Measurements from ENCODE around the gene SNX33.
A peak's percentile ranks its signal among the peaks of the same experiment; 100 is the strongest.
"Not testable (repeated sequence)": the region's sequence is repeated elsewhere in the genome, so short reads cannot be mapped to it uniquely, and the experiment has no call there.

SNX33 gene

DNA sequence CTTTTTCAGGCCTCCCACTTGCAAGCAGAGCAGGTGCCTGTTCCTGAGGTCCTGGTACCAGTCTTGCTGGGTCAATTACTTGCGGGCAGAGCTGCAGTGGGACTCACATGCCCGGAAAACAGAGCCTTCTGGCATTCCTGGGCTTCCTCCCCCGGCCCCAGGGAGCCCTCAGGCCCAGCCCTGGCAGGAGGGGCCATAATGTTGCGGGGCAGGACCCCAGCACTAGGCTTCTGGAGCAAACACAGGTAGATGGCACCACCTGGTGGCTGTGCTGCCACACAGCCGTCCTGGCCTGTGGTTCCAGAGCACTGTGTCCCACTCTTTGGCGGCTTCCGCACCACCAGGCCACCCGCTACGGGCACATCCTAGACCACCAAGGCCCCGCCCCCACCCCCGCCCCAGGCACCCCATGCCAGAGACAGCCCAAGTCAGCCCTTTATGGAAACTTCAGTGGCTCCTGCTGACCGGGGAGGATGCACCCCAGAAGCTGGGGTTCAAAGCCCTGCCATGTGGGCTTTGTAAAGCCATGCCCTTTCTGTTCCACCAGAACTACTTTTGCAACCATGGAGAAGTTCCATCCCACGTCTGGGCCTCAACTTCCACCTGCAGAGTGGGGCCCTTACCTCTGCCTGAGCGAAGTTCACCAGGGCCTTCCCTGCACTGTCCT lies 36.1 kb downstream of the SNX33 start:
- DNase-seq (ENCODE audit: low read depth in 2 of 2): peak; percentile 36 to 64

GRCh38 chr15:75684648-75685047 lies 36.9 kb downstream of the SNX33 start:
- no peak for DNase-seq (ENCODE audit: low read depth in 2 of 2)

DNA sequence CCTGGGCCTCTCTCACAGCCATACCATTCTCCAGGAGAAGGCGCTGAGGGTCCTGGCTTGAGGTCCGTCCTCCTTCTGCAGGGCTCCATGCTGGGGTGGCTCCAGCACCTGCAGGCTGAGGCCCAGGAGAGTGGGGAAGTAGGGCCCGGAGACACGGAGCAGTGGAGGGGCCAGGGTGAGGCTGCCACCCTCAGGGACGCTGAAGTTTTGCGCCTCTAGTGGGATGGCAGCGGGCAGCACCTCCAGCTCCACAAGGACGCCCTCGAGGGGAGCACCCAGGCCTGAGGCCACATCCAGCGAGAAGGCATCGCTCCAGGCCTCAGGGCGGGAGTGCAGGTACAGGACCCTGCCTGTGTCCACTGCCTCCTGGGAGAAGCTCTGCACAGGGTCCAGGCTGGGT lies 37.5 kb downstream of the SNX33 start:
- DNase-seq (ENCODE audit: low read depth in 2 of 2): no peak

GRCh38 chr15:75686212-75686642 lies 38.5 kb downstream of the SNX33 start:
- peak; percentile 62 to 79 for DNase-seq (ENCODE audit: low read depth in 2 of 2)

DNA sequence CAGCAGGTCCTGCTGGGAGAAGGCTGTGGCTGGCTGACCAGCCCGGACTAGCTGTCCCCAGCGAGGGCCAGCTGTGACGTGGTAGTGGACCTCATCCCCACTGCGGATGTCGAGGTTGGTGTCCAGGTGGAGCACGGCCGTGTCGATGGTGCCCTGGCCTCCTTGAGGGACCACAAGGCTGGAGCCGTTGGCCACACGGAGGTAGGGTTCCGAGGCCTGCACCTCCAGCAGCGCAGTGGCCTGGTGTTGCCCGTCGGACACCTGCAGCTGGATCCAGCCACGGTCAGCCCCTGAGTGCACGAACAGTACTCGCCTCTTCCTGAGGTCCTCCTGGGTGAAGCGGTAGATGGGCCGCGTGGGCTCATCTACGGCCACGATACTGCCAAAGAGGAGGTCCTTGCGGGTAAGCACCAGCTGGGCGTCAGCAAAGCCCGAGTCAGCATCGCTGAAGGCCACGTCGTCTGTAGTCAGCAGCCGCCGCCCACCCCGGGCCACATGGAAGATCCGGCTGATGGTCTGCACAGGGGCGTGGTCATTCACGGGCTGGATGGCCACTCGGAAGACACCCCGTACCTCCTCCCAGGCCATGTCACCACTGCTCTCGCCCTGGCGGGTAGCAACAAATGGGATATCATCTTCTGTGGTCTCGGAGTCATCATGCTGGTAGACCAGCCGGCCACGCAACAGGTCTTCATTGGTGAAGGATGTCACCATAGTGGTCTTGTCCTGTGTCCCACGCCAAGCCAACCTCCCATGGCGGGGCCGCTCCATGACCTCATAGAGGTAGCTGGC lies 40.0 kb downstream of the SNX33 start:
- no peak for DNase-seq (ENCODE audit: low read depth in 2 of 2)

- DNase-seq (ENCODE audit: low read depth in 2 of 2): no peak
Measured at GRCh38 chr15:75688278-75688557, 40.5 kb downstream of the SNX33 start.

GRCh38 chr15:75688831-75689230 lies 41.1 kb downstream of the SNX33 start:
- DNase-seq (ENCODE audit: low read depth in 2 of 2): no peak

- not testable (repeated sequence) for DNase-seq (ENCODE audit: low read depth in 2 of 2)
Measured at GRCh38 chr15:75689429-75689828, 41.7 kb downstream of the SNX33 start.

- not testable (repeated sequence) for DNase-seq (ENCODE audit: low read depth in 2 of 2)
Measured at GRCh38 chr15:75692311-75692710, 44.6 kb downstream of the SNX33 start.

- DNase-seq (ENCODE audit: low read depth in 2 of 2): not testable (repeated sequence)
Measured at GRCh38 chr15:75693028-75693427, 45.3 kb downstream of the SNX33 start.

DNA sequence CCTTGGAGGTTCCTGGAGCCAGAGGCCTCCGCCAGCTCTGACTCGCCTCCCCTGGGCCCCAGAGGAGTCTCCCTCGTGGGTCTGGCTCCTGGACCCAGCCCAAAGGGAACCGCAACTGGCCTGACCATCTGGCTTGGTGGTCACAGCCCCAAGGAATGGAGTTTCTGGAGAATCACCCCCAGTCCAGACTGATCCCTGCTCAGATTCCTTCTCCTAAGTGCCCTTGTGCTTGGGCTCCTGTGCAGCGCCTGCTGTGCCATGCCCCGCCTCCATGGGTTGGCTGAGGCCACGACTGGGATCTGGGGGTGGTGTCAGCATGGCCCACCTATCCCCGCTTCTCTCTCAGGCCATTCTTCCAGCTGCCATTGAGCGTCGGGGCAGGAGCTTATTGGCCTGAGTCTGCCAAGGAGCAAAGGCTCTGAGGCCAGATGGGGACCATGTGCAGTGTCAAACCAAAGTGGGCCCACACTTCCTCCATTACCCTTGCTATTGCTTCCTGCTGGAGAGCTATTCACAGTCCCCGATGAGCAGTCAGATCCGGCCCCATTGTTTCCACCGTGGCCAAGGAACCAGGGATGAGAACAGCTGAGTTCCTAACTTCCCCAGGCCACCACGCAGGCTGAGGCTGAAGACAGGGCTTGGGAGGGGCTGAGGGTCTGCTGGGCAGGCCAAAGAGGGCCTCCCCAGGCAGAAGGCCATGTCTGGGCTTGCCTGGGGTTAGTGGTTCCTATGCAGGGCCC lies 46.0 kb downstream of the SNX33 start:
- no peak for DNase-seq (ENCODE audit: low read depth in 2 of 2)

DNA sequence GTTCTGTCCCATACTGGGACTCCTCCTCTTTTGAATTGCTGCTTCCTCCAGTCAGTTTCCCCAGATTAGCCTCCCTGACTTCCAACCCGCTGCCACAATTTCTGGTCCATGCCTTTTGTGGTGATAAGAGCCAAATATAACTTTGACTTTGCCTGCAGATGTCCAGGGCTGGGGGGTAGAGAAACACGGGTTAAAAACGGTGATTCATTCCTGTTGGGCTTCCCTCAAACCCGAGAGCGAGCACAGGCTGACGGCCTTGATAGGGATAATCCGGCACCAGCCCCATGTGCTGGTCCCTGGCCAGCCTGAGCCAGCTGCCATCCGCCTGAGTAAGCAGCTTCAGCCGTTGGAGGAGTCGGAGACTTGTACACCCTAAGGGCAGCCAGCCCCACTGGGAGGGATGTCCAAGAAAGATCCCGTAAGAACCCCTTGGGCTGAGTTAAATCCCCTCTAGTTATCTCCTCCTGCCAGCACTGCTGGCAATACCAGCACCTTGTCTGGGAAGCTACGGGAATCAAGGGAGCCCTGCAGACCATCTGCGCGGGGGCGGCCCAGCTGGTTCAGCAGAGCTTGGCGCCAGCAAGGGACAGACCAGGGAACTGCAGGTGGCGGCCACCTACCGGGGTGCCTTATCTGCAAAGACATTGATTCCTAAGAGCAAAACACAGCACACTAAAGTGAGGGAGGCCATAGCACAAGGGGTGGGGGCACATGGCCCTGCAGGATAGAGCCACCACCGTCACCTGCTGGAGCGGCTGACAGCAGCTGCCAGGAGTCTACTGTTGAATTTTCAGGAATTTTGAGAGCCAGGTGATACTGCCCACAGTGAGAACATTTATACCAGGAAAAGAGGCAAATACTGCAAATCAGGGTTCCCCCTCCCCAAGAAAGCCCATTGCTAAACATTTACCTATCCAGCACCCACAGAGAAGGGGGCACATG lies 46.8 kb downstream of the SNX33 start:
- DNase-seq (ENCODE audit: low read depth in 2 of 2): no peak

- no peak for DNase-seq (ENCODE audit: low read depth in 2 of 2)
Measured at GRCh38 chr15:75695220-75695619, 47.5 kb downstream of the SNX33 start.

- no peak for DNase-seq (ENCODE audit: low read depth in 2 of 2)
Measured at GRCh38 chr15:75695634-75696310, 48.1 kb downstream of the SNX33 start.

- DNase-seq (ENCODE audit: low read depth in 2 of 2): no peak
Measured at GRCh38 chr15:75696311-75696720, 48.6 kb downstream of the SNX33 start.

GRCh38 chr15:75696854-75697259 lies 49.1 kb downstream of the SNX33 start:
- DNase-seq (ENCODE audit: low read depth in 2 of 2): no peak

DNA sequence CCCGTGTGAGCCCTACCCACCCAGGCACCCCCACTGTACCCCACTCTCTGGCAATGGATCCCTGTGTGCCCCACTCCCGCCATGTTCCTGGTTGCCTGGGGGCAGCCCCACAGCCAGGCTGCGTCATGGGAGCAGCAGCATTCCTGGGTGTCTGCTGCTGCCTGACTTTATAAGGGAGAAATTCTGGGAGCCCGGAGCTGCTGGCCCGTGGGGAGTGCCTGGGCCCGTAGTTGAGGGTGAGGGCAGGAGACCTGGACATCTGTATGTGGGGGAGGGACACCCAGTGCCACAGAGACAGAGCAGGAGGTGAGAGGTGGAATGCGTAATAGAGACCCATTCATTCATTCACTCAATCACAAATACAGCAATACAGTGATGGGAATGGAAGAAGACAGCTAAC lies 49.8 kb downstream of the SNX33 start:
- no peak for DNase-seq (ENCODE audit: low read depth in 2 of 2)

DNA sequence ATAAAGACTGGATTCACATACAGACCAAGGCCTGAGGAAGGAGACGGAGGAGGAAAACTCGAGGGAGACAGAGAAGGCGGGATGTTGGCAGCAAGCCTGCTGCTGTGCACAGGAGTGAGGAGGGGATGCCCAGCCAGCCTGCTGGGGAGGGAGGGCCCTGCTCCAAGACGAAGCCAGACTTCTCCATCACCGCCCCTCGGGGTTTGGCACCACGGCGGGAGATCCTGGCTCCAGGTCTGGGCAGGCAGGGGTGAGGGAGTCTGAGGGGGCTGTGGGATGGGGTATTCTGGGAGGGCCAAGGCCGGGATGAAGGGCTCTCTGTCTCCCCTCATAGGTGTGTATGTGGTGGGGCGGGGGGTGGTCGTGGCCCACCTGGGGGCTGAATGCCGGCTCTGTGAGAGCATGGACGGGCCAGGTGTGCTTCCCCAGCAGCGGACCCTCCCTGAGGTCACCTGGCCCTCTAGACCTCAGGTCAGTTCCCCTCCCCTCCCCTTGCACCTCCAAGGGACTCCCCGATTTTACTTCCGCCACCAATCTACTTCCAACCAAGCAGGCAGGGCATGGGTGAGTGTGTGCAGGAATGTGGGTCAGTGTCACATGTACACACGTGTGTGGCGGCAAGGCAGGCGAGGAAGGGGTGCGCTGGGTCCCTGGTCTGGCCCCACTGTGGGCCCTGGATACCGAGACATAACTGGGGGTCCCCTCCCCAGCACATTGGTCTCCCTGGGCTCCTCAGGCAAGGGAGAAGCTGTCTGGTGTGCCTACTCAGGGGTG lies 50.4 kb downstream of the SNX33 start:
- DNase-seq (ENCODE audit: low read depth in 2 of 2): not testable (repeated sequence)

DNA sequence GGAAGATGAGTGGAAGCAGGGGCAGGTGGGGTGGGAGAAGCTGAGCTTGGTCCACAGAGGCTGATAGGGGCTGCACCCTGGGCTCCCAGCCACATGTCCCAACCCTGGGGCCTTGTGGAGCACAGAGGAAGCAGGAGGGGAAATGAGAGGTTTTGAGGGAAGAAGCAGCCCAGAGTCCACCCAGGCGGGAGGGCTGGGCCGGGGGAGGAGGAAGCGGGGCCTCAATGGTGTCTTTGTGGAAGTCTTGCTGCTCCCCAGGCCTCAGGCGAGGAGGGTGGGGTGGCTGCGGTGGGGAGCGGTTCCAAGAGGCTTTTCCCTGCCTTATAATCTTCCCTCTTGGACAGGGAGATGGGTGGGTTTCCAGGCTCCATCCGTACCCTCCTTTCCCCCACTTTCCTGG lies 51.8 kb downstream of the SNX33 start:
- DNase-seq (ENCODE audit: low read depth in 2 of 2): not testable (repeated sequence)
